NCI-H146 treated with DMSO at 0.1 percent for 48 hours (cell line): ENCODE data around the gene ACTL7B.

Source experiments
- DNase-seq: peaks from one replicate; lab custom pipeline; 2025; ENCODE audit not compliant: unreplicated experiment; lab: John Stamatoyannopoulos, UW

The ACTL7B gene

DNA sequence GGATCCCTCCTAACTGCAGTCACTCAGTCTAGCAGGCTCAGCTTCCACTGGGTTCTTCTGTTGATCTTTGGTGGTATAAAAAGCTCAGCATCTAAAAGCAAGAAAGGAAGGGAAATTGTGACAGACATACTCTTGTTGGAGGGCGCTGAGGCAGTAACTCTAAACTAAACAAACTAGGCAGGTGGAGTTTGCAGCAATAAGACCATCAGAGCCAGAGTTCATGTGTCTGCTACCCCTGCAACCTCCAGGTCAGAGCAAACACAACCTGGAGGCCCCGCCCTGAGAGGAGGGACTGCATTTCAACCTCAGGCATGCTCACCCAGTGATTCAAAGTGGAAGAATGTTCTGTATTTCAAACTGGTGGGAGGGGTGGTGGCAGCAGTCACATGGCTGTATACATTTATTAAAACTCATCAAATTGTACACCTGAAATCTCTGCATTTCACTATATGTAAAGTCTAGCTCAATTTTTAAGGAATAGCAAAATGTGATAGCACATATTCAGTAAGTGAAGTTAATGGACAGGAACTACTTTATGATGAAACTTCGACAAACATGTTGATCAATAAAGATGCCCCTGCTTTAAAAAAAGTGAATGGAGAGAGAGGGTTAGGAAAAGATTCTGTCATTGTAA lies 13.4 kb upstream of the ACTL7B start:
- no peak for DNase-seq

GRCh38 chr9:108867829-108868228 lies 12.0 kb upstream of the ACTL7B start:
- no peak for DNase-seq

- no peak for DNase-seq
Observed at GRCh38 chr9:108867116-108867515, 11.3 kb upstream of the ACTL7B start.

GRCh38 chr9:108866001-108866420 lies 10.2 kb upstream of the ACTL7B start:
- DNase-seq: no peak

GRCh38 chr9:108865037-108865436 lies 9.3 kb upstream of the ACTL7B start:
- DNase-seq: no peak

- no peak for DNase-seq
Observed at GRCh38 chr9:108864446-108864845, 8.7 kb upstream of the ACTL7B start.

DNA sequence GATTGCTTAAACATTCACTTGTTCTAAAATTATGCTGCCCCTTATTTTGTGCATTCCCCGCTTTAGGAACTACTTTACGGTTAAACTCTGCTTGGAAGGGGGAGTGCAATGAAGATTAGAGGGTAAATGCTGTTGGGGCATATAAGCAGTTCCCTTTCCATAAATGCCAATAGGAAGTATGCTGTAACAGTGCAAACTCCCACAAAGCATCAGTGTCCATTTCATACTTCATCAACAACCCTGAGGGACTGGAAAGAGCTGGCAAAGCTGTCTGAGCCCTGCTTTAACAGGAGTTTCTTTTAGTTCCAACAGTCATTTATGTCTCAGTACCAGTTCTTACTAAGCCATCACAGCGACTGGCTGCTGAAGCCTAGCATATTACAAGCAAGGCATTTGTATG lies 8.1 kb upstream of the ACTL7B start:
- DNase-seq: no peak

DNA sequence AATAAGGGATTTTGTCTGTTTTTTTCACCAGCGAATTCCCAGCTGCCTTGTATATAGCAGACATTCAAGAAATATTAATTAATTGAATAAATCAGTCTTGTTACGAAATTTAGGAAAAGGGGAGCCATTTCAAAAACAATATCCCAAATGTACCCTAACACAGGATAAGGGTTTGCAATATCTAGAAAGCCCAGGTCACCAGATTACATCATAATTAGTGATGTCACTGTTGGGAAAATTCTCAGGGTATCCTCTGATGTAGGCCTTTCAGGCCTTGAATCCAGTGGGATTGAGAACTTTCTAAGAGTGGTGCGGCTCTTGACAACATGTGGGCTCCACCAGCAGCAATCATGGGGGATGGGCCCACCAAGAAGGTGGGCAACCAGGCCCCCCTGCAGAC lies 6.2 kb upstream of the ACTL7B start, which contains the start of gene ACTL7A:
Gene ACTL7A, plus strand, starts transcription at position 270 of the 400 bp plus-strand sequence. Its CDS starts 57 bp downstream, at position 327.
- no peak for DNase-seq

GRCh38 chr9:108861464-108861863 lies 5.7 kb upstream of the ACTL7B start:
- peak; percentile 11 for DNase-seq

DNA sequence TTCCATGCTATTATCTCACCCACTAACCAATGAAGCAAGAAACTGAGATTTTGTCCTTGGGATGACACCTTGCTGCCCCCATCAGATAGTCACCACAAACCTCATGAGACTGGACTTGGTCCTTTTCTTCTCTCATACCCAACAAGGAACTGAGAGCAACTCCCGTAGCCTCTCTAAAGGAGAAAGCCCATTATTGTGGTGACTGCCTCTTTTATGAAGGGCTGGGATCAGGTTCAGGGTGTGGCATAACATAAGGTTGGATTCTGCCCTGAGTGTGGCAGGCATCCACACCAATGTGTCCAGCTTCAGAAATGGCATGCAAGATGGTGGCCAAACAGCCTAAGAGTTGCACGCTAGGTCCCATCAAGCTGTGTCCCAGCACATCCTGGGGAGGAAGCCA lies 5.0 kb upstream of the ACTL7B start:
- no peak for DNase-seq

DNA sequence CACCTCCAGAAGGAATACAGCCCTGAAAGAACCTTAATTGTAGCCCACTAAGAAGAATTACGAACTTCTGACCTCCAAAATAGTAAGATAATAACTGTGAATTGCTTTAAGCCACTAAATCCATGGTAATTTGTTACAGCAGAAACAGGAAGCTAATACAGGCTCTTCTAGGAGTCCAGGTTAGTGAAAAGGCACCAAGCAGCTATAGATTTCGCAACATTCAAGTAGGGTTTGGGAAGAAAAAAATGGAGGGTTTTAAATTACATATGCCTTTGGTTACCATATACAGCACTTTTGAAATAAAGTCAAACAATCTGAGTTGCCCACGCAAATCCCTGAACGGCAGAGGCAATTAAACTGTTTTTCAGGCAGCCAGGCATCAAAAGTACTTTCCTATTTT lies 4.6 kb upstream of the ACTL7B start:
- DNase-seq: no peak

GRCh38 chr9:108859459-108860114 lies 3.8 kb upstream of the ACTL7B start:
- DNase-seq: no peak

DNA sequence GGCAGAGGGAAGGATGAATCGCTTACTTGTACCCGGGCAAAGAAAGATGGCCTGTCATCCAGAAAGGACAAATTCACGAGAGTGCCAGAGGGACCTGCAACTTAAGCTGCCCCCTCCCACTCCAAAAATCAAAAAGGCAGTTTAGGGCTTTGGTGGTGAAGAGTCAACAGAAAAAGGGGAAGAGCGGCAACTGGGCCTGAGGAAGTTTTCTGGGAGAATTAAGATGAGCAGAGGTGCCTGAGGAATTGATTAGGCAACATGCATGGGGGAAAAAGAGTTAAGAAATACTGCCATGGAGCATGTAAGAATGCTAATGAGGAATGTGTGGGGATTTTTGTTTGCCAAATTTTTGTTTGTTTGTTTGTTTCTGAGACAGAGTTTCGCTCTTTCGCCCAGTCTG lies 1.8 kb upstream of the ACTL7B start:
- DNase-seq: no peak

DNA sequence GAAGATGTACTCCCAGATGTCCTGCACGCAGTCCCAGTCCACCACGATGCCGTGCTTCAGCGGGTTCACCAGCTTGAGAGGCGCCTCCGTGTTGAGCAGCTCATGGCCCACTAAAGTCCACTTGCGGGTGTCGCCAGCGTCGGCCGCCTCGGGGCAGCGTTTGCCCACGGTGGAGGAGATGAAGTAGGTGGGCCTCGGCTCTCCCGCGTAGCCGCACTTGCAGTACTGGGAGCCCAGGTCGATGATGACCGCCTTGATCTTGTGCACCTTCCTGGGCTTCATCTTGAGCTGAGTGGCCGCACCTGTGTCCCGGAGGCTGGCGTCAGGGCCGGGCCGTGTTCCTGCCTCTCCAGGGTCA lies 278 bp downstream of the ACTL7B start:
- DNase-seq: no peak

DNA sequence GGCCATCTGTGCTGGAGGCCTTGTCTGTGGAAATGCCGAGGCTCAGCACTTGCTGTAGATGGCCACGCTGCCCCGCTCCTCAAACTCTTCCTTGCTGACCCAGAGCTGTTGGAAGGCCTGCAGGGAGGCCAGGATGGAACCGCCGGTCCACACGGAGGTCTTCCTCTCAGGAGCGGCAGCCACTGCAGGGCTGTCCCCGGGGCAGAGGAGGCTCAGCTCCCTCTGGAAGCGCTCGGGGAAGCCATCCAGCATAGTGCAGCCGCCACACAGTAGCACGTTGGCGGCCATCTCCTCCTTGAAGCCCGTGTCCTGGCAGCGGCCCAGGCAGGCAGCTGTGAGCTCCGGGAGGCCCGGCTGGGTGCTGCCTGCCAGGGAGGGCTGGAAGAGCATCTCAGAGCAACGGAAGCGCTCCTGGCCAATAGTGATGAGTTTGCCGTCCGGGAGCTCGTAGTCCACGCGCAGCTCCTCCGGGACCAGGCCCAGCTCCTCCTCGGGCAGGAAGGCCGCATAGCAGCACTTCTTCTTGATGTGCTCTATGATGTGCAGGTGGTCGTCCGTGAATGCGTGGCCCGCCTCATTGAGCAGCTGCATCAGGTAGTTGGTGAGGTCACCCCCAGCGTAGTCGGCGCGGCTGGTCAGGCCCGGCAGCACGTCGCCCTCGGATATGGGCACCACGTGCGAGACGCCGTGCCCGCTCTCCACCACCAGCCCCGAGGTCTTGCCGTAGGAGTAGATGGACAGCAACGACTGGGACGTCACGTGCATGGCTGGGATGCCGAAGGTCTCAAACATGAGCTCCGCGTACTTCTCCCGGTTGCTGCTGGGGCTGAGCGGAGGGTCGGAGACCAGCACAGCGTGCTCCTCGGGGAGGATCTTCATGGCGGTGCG lies 901 bp downstream of the ACTL7B start:
- no peak for DNase-seq

GRCh38 chr9:108854094-108854493 lies 1.7 kb downstream of the ACTL7B start:
- no peak for DNase-seq

GRCh38 chr9:108852079-108852478 lies 3.7 kb downstream of the ACTL7B start:
- DNase-seq: no peak

GRCh38 chr9:108851138-108851537 lies 4.6 kb downstream of the ACTL7B start:
- no peak for DNase-seq

DNA sequence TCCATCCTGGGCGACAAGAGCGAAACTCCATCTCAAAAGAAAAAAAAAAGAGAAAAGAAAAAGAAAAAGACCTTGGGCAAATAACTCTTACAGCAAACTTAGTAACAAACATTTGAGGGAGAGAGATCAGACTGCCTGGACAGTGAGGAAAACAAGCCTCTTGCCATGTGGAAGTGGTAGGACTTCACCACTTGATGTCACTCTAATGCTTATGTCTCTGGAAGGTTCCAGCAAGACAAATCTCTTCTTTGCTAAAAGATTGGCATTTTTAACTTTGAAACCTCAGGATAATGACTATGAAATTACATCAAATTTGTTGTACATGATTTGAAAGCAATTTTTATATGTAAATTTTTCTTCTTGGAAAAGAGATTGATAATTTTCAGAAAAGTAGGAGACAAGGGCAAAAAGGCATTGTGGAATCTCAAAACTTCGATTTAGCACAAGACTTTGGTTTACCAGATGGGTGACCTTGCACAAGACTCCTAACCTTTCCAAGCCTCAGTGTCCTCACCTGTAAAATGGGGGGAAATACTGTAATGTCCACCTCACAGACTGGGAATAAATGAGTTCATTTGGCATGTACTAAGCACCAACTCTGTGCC lies 5.4 kb downstream of the ACTL7B start:
- no peak for DNase-seq

- DNase-seq: peak; percentile 54
Observed at GRCh38 chr9:108848296-108848695, 7.5 kb downstream of the ACTL7B start.

DNA sequence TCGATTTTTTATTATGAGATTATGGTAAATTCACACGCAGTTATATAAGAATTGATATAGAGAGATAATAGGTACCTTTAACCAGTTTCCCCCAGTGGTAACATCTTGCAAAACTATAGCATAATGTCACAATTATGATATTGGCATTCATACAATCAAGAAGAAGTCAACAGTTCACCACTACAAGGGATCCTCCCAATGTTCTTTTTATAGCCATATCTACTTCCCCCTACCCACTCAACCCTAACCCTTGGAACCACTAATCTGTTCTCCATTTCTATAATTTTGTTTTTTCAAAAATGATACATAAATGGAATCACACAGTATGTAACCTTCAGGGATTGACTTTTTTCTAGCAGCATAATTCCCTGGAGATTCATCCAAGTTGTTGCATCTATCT lies 9.8 kb downstream of the ACTL7B start:
- DNase-seq: no peak

DNA sequence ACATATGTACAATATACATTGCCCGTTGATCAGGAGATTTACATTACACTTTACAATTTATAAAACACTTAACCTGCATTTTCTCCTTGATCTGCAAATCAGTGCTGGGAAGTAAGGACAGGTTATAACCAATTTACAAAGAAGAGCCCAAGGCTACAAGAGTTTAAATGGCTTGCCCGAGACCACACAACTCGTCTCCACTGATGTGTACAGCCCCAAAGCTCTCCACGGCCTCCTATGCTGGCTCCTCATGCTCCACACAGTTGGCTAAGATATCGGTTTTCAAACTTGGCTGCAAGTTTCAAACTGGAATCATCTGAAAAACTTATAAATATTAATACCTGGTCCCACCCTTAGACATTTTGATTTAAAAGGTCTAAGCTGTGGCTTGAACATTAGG lies 10.3 kb downstream of the ACTL7B start:
- no peak for DNase-seq
